GM18498 (cell line): ENCODE results near the gene UPF3B.
"Not testable (repeated sequence)": the region's sequence is repeated elsewhere in the genome, so short reads cannot be mapped to it uniquely, and the experiment has no call there.

Source experiments
- ATAC-seq: cut with Tn5 transposase; IDR thresholded peaks from one replicate; pipeline ENCODE4 v1.9.1; 2021; ENCODE audit warnings: mild to moderate bottlenecking, moderate library complexity; ENCODE audit not compliant: unreplicated experiment

Gene UPF3B

DNA sequence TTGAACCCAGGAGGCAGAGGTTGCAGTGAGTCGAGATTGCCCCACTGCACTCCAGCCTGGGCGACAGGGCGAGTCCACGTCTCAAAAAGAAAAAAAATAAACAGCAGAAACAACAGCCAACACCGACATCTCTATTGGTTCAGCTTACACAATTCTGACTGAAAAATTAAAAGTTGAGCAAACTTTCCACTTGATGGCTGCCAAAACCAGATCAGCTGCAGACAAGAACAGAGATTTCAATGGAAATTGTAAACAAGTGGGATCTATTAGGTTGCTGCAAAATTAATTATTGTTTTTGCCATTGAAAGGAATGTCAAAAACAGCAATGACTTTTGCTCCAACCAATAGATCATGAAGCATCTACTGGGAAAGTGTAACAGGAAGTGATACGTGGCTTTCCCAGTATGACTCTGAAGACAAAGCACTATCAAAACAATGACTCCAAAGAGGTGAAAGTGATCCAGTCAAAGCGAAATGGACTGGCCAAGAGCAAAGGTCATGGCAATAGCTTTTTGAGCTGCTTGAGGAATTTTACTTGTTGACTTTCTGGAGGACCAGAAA, 26.3 kb downstream of the UPF3B start:
- no peak for ATAC-seq

GRCh38 chrX:119824221-119824620, 28.5 kb downstream of the UPF3B start:
- ATAC-seq: not testable (repeated sequence)

GRCh38 chrX:119821703-119822102, 31.1 kb downstream of the UPF3B start:
- peak; percentile 95 for ATAC-seq

DNA sequence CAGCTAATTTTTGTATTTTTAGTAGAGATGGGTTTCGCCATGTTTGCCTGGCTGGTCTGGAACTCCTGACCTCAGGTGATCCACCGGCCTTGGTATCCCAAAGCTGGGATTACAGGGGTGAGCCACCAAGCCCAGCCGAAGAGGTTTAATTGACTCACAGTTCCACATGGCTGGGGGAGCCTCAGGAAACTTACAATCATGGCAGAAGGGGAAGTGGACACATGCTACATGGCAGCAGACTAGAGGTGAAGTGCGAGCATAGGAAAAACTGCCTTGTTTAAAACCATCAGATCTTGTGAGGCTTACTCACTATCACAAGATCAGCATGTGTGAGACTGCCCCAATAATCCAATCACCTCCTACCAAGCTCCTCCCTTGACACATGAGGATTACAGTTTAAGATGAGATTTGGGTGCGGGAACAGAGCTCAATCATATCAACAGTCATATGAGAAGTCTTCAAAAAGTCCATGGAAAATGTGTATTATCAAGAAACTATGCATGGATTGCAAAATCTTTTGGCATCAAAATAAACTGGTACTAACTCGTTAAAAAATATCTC, 35.6 kb downstream of the UPF3B start:
- no peak for ATAC-seq

DNA sequence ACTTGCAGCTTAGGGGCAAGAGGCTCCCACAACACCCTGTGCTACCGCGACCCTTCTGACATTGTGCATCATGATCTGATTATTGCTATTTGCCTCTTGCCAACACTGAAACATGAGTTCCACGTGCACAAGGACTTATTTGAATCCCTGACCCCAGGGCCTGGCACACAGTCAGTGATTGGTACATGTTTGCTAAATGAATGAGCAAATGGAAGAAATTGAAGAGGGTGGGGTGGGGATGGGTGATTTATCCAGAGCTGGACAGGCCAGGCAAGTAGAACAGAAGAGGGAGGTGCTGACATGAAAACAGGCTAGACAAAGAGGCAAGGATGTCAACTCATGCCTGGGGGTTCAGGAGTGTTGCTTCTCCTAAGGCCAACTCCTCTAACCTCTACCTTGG, 36.5 kb downstream of the UPF3B start:
- ATAC-seq: no peak

DNA sequence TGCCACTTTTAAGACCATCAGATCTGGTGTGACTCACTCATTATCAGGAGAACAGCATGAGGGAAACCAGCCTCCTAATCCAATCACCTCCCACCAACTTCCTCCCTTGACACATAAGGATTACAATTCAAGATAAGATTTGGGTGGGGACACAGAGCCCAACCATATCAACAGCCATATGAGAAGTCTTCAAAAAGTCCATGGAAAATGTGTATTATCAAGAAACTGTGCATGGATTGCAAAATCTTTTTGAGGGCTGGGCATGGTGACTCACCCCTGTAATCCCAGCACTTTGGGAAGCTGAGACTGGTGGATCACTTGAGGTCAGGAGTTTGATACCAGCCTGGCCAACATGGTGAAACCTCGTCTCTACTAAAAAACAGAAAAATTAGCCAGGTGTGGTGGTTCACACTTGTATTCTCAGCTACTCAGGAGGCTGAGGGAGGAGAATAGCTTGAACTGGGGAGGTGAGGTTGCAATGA, 43.5 kb downstream of the UPF3B start:
- ATAC-seq: no peak

DNA sequence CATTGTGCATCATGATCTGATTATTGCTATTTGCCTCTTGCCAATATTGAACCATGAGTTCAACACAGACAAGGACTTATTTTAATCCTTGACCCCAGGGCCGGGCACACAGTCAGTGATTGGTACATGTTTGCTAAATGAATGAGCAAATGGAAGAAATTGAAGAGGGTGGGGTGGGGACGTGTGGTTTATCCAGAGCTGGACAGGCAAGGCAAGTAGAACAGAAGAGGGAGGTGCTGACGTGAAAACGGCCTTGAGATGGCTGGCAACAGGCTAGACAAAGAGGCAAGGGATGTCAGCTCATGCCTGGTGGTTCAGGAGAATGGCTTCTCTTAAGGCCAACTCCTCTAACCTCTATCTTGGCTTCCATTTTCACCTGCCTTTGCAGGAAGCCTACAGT, 44.3 kb downstream of the UPF3B start:
- not testable (repeated sequence) for ATAC-seq

DNA sequence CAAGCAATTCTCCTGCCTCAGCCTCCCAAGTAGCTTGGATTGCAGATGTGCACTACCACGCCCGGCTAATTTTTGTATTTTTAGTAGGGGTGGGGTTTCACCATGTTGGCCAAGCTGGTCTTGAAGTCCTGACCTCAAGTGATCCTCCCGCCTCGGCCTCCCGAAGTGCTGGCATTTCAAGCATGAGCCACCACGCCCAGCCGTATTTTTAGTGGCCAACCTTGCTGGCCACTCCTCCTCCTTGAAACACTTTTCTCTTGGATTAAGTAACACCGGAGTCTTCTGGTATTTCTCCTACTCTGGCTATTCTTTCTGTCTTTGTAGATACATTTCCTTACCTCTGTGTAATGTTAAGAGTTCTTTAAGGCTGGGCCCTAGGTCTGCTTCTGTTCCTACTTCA, 50.2 kb downstream of the UPF3B start:
- ATAC-seq: no peak

- ATAC-seq: no peak
These were observed 51.2 kb downstream of the UPF3B start for GRCh38 chrX:119801253-119802221.

- ATAC-seq: peak; percentile 95
These were observed 61.1 kb downstream of the UPF3B start, which contains the start of gene RPL39 for GRCh38 chrX:119791437-119792231. Gene RPL39 (minus strand): TSS chrX:119791630. CDS start chrX:119791576, 54 bp downstream.

DNA sequence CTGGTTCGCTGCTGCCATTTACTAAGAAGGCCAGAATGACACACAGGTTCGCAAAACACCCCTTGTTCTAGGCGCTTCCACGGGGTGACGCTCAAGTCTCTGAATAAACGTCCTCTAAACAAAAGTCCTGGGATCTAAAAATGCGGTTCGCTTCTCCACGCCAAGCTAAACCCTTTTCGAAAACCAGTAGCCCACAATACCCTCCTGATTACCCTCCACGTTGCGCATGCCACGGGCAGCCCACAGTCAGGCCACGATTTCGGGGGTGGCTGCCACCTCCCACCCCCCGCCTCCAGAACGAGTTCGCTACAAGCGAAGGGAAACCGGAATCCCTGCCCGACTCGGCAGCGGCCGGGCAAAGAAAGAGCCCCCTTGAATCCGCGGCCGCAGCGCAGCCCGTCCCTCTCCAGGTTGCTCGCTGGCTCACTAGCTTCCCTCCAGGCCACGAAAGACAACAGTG, 61.8 kb downstream of the UPF3B start:
- ATAC-seq: peak; percentile 23

DNA sequence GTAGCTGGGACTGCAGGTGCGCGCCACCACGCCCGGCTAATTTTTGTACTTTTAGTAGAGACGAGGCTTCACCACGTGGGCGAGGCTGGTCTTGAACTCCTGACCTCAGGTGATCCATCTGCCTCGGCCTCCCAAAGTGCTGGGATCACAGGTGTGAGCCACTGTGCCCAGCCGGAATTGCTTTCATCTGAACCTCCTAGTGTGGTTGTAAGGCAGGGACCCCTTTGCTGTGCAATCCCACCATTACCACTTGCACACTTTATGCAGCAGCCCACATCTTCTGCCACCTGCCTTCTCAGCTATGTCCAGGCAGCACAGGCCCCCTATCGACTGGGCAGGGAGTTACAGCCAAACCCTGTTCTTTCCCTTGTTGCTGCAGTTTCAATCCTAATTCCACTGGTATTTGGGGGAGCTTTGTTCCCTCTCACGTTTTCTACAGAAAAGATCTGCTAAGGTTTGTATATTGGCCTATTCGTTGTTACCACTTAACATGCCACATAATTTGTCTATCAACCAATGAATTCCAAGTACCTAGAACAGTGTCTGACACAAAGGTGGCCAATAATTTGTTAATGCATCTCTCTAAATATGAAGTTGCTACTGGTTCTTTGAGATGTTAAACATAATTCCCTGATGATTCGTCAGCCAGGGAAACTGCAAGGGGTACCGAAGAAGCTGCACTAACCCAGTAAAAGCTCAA, 67.9 kb downstream of the UPF3B start:
- no peak for ATAC-seq
